ENCODE data around the gene KDSR.

The KDSR gene, protein sequence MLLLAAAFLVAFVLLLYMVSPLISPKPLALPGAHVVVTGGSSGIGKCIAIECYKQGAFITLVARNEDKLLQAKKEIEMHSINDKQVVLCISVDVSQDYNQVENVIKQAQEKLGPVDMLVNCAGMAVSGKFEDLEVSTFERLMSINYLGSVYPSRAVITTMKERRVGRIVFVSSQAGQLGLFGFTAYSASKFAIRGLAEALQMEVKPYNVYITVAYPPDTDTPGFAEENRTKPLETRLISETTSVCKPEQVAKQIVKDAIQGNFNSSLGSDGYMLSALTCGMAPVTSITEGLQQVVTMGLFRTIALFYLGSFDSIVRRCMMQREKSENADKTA

DNA sequence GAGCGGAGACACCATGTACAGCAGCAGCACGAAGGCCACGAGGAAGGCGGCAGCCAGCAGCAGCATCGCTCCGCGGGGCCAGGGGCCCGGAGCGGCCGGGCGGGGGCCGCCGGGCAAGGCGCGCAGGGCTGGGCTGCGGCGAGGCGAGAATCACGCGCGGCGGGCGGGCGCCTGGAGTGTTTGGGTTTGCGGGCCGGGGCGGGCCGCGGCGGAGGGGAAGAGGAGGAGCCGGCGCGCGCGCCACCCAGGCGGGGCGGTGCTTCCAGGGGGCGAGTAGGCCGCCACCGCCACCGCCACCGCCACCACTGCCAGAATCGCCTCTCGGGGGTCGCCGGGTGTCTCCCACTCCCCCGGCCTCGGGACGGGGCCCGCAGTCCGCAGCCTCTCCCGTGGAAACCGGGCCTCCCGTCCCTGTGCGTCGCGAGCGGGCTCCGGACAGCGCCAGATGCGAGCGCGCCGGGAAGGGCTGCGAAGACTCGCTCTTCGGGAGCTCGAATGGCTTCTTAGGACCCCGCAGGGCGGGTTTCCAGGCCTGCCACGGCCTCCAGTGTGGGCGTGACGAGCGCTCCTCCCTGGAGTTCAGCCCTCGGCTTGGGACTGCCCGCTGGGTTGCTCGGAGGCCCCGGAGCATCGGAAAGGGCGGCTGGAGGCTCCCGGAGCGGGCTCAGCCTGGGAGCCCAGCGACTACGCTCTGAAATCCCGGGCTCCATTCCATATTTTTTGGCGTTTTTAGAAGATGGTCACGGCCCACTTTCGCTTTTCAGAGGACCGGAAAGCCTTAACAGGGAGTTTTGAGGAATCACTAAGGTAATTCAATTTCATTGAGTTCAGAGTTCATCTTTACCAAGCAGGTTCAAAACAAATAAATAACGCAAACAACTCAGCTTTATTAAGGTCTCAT, at the start of gene KDSR:
Gene KDSR (minus strand): TSS at position 154 of the 901 bp plus-strand sequence. CDS start 88 bp downstream, at position 66.
- DNase-seq, result peak; percentile 69

DNA sequence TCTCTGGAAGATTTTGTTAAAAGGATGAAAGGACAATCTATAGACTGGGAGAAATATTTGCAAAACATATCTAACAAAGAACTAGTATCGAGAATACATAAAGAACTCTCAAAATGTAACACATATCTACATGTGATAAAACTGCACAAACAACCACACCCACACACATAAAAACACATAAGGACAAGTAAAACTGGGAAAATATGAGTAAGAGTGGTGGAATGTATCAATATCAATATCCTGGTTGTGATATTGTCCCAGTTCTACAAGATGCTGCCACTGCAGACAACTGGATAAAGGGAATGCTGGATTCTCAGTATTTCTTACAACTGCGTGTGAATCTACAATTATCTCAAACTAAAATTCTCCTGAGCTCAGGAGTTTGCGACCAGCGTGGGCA, 45.9 kb upstream of the KDSR start:
- no peak for DNase-seq

DNA sequence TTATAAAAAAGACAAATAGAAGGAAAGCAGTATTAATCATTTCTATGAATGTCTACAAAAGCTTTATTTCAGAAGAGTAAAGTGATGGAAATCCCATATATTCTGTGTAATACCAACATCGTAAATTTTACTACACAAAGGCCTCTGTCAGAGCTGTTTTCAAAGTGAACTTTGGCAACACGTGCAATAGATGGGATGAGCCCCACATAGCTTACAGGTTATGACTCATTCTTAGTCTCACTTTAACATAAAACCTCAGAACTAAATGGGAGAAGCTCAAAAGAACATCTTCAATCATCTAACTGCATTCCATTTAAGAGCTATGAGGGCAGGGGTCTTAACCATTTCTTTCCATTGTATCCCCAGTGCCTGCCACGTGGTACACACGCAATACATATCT, 43.8 kb upstream of the KDSR start:
- DNase-seq, result no peak

DNA sequence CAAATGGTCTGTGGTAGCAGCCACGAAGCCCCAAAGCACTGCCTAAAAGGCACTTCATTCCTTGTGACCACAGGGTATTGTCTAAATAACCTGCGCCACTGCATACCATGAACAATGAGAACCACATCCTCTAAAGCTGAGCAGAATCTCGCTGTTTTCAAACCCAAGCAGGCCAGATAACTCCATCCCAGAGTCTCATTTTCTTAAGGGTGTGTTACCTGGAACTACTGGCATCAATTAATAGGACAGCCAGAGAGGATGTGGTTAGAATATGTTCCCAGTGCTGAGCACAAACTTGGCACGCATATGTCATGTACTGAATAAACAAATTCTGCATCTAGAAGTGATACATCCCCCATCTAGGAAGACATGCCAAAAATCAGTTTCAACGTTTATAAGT, 42.3 kb upstream of the KDSR start:
- DNase-seq, result no peak

DNA sequence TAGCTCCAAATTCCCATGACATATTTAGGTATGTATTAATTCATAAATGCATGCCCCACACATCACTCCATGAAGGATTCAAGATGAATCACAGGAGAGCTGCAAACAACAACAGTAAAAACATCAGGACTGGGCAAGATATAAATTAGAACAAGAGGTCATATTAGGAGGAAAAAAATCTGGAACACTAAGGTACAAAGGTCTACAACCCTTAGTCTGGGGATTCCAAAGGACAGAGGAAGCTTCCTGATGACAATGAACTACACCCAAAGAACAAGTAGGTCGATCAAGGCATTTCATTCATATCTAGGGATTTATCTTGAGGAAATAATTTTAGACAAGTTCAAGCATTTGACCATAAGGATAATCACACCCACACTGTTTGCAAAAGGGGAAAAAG, 40.7 kb upstream of the KDSR start:
- no peak for DNase-seq

DNA sequence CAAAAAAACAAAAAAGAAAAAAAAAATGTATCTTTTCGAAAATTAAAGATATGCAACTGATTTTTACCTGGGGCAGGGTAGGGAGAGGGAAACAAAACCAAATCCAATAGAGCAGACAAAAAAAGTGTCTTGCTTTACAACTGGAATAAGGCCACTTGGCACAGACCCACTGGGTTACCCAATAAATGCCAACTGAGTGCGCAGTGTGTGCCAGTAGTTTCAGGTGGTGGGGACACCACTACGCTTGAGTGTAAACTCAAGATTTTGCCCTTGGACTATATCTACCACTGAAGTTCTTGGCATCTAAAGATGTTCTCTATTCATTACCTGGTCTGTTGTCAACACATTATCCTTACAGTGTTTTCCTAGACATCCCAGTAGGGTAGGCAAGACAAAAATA, 39.0 kb upstream of the KDSR start:
- no peak for DNase-seq

DNA sequence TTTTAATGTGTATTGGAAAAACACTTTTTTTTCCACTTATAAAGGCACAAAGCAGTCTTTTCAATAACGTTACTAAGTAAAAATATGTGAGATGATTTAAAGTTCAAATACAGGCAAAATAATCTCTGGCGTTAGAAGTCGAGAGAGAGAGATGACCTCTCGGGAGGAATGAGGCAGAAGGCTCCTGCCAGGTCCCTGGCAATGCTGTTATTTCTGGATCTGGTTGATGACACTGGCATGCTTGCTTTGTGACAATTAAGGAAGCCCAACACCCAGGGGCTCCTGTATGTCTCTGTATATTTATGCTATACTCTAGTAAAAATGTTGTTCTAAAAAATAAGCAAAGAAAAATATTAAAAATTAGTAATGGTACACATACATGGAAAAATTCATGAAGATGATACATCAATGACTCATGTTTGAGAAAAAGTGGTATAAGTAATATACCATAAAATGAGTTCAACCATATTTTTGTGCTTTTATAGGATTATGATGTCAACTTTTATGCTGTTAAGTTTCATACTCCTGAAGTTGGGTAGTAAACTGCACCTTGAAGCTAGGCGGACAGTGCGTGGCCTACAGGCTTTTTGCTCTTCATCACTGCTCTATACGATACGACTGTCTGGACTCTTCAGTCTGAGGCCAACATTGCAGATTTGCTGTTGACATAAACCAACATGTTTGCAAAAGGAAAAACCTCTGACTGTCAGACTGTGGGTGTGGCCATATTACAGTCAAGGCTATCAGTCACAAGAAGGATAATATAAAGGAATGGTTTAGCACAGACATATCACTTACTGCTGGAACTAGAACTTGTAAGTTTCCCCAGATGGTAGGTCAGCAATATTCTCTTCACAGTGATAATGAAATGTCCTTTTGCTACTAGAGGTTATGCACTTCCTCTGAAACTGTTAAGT, 35.5 kb upstream of the KDSR start:
- no peak for DNase-seq

DNA sequence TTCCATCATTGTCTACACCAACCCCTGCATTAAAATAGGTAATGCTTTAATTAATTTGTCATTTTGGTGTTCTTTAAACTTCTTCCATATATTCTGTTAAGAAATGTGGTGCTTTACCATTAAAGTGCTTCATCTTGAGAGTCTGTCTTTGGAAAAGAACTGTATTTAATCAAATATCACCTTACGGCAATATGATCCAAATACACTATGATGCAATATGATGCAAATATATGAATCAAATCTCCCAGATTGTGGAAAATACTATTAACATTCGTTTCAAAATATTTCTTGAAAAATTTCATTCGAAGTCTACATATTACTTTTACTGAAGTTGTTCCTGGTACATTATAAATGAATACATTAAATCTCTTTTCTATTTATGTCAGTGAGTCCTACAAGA, 32.3 kb upstream of the KDSR start:
- no peak for DNase-seq

DNA sequence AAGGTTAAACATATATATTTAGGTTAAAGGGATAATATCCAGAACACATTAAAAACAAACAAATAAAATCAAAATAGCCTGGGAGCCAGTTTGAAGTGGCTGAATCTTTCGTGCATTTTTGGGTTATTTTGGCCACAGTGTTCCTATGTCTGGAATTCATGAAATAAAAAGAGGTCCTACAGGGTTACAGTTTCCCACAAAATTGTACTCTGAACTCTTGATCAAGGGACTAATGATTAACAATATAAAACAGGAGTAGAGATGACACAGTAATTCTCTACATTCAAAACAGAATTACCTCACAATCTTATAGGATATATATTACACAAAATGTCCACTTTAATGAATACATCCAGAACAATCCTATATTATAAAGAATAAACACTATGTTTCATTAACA, 30.3 kb upstream of the KDSR start:
- DNase-seq, result no peak

DNA sequence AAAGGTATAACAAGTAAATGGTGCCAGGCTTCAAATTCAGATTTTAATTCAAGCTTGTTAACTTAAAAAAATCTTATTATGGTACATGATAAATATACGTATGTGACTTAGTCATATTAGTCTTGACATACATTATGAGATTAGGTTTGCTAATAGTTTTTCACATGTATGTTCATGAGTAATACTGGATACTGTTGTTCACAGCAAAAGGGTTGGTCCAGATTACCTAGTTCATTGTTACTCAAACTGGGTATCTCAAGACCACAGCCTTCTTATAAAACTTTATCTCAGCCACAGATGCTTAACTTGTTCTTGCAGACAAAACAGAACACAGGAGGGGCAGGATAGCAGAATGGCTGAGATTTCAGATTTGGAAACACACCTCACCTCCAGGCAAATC, 28.5 kb upstream of the KDSR start:
- DNase-seq, result no peak

DNA sequence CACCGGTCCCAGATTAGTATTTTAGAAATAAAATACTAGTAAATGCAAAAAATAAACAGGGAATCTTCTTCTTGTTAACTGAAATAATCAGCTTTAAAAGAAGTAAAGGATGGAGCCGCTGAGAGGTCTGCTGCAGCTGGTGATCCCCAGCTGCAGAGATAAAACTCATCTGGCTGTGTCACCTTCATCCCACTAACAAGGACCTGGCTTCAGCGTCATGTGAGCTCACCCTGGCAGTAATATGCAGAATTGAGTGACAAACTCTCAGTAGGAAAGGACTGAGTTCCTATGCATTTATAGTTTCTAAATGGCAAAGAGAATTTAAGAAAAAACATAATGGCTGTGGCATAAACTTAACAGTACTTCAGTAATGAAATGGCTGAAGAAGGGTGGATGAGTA, 27.9 kb upstream of the KDSR start:
- DNase-seq, result no peak

DNA sequence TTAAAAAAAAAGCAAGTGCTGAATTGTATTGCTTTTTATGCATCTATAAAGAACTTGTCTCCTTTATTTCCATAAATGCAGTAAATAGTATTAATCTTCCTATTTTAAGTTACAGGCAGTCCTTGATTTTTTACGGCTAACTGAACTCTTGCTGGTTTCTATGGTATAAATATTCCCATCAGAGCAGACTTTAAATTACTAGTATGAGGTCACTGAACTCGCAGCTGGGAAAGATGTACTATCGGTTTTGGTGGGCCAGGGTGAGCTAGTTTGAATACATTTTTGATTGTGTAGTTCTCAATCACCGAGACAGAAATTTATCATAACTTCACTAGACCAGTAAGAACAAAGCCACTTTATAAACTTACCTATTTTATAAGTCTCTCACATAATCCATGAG, 20.9 kb upstream of the KDSR start:
- no peak for DNase-seq

DNA sequence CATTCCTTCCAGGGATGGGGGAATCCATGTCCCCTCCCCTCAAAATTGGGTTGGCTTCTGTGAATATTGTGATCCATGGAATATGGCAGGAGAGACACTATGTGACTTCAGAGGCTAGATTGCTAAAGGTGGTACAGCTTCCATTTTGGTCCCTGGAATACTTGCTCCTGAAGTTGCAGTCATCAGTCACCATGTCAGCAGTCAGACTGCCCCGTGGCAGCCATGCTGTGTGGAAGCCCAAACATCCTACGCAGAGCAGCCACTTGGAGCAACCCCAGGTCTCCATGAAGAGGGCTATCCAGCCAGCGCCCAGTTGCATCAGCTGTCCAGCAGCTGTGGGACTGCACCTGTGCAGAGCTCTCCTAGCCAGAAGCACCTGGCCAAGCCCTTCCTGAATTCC, 15.8 kb upstream of the KDSR start:
- DNase-seq, result no peak

DNA sequence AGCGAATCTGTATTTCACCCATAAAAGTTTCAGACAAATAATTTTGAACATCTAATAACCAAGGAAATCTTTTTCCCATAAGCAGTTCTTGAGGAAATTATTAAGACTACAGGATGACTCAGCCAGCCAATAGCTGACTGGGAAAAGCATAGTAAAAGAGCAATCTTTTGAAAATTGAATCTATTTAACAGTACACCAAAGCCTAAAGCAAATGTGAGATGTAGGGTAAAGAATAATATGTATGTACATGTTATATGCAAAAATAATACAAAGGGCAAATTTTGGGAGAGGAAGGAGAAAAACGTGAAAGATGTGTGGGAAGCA, 12.6 kb upstream of the KDSR start:
- no peak for DNase-seq

DNA sequence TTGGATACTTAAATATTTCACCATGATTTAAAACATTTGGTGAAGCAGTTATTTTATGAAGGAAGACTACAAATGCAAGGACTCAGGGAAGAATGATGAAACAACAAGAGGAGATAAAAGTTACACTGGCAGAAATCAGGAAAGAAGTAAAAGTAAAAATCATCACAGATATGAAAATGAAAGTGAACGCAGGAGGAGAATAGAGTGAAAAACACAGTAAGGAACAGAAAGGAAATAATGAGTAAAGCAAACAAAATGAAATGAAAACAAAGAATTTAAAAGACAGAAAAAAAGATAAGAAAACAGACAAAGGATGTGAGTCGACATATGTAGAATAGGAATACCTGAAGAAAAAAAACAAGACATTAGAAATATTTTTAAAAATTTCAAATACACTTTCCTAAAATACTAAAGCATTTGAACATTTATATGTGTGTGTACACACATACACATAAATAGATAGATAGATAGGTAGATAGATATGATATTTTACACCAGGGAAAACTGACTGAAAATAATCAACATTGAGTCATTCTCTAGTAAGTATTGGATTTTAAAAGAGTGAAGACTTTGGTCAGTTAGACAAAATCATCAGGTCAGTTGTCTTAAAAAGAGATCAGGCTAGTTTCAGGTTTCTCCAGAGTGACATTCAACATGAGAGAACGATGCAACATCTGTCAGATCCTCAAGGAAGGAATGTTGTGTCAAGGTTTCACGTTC, 12.1 kb upstream of the KDSR start:
- DNase-seq, result no peak

DNA sequence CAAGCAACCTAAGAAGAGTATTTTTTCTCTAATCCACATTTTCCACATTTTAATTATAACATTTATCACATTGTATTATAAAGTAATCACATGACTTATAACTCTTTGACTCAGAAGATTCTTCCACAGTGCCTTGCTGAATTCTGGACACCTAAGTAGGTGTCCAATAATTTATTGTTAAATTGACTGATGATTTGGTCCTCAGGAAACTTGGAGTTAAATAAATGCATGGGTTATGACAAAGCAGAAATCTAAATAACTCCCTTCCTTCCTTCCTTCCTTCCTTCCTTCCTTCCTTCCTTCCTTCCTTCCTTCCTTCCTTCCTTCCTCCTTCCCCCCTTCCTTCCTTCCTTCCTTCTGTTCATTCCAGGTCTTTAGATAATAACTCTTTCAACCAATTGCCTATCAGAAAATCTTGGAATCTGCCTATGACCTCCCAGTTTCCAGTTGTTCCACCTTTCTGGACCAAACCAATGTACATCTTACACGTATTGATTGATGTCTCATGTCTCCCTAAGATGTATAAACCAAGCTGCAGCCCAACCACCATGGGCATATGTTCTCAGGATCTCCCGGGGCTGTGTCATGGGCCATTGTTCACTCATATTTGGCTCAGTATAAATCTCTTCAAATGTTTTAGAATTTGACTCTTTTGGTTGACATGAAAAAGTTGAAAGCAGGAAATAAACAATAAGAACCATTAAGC, 10.4 kb upstream of the KDSR start:
- no peak for DNase-seq

DNA sequence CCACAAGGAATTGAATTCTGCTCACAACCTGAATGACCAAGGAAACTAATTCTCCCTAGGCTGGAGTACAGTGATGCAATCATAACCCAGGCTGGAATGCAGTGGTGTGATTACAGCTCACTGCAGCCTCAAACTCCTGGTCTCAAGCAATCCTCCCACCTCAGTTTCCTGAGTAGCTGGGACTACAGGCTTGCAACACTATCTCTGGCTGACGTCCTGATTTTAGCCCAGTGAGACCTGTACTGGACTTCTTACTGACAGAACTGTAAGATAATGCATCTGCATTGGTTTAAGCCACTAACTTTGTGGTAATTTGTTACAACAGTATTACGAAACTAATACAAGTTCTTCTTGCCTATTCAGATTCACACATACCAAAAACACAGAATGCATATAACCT, 9.5 kb upstream of the KDSR start:
- DNase-seq, result no peak

DNA sequence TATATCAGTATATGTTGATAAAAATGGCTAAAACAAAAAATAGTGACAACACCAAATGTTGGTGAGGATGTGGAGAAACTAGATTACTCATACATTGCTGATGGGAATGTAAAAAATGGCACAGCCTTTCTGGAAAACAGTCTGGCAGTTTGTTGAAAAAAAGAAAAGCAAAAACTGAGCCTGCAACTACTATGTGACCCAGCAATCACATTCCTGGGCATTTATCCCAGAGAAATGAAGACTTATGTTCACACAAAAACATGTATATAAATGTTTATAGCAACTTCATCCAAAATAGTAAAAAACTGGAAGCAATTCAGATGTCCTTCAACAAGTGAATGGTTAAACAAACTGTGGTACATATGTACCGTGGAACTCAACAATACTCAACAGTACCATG, 7.5 kb upstream of the KDSR start:
- no peak for DNase-seq

DNA sequence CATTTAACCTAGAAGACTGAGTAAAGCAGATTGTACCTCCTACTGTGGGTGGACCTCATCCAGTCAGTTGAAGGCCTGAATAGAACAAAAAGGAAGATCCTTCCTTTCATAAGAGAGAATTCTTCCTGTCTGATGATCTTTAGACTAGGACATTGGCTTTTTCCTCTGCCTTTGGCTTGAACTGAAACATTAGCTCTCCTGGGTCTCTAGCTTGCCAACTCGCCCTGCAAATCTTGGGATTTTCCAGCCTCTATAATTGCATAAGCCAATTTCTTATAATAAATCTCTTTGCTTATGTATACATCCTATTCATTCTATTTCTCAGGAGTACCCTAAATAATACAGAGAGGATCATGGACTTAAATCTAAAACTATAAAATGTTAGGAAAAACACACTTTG, 6.2 kb upstream of the KDSR start:
- no peak for DNase-seq

DNA sequence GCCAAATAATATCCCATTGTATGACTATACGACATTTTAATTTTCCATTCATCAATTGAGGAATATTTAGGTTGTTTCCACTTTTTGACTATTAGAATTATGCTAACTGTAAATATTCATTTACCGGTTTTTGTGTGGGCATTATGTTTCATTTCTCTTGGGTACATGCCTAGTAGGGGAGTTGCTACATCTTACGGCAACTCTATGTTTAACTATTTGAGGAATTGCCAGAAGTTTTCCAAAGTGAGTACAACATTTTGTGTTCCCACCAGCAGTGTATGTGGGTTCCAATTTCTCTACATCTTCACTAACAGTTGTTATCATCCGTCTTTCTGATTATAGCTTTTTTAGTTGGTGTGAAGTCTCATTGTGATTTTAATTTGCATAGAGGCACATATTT, 1.6 kb upstream of the KDSR start:
- DNase-seq, result no peak

DNA sequence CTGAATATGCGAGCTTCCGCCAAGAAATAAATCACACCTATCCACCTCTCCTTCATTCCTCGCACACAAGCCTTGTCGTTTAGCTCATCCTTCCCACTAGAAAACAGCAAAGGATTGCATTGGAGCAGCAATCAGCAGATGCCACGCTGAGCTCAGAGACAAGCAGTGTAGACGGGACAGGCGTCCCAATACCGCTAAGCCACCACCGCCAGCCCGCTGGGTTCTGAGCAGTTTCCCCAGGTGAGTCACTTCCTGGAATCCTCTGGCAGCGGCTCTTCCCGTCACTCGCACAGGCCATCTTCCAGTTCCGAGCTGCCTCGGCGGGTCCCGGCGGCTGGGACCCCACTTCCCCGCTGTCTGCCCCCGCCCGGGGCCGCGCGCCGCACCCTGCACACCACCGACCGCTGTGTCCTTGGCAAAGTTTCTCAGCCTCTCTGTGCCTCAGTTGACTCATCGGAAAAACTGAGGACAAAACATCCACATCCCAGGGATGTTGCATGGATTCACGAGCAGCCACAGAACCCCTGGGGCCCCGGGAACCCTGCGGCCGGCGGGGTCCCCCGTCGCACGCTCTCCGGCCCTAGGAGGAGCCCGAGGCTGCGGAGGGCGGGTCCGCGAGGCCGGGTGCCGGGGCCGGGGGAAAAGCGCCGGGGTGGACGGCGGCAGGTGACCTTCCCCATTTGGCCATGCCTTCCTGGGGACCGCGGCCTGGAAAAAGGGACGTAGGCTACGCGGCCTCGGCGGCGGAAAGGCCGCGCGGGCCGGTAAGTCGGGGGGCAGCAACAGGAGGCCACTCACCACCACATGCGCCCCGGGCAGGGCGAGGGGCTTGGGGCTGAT, 573 bp downstream of the KDSR start:
- DNase-seq, result peak; percentile 51

Data from KG1 (cell line).